ENCODE data around the gene MAK. TPM values are rescaled to one million over a fixed set of nuclear protein-coding genes. Genes with fewer than 3 reads are reported as not detected.

The MAK gene
- total and polyA plus RNA-seq, 2 of the 13 experiments (the other 11 are each of a cell fraction or from before 2014, with no cell fraction given): 0.04 TPM; not detected in 1

GRCh38 chr6:10722820-10723566 is 115.3 kb downstream of the MAK start, which contains the start of gene TMEM14C (continued):
- TF ChIP-seq TBX3 (IDR thresholded peaks at IDR 0.05; ENCODE audit: borderline replicate concordance) (peak; percentile 75; the same call in 1 of the 2 replicates), ATF7 (IDR thresholded peaks at IDR 0.05) (no peak), ATF7 (CRISPR knock-in tag; IDR thresholded peaks at IDR 0.05) (peak; percentile 93), ZNF496 (CRISPR knock-in tag; IDR thresholded peaks at IDR 0.05; ENCODE audit: insufficient replicate concordance) (no peak), PHF21A (CRISPR knock-in tag; IDR thresholded peaks at IDR 0.05) (peak; percentile 90), U2AF1 (optimal IDR thresholded peaks at IDR 0.05; ENCODE audit: low read depth, low read length) (peak; percentile 46), WIZ (CRISPR knock-in tag; IDR thresholded peaks at IDR 0.05) (no peak; the same call in 1 of the 2 replicates), THAP8 (CRISPR knock-in tag; IDR thresholded peaks at IDR 0.05; ENCODE audit: borderline replicate concordance) (peak; percentile 57; the same call in 1 of the 2 replicates), CREB3 (CRISPR knock-in tag; IDR thresholded peaks at IDR 0.05) (no peak), ZNF816 (CRISPR knock-in tag; IDR thresholded peaks at IDR 0.05; ENCODE audit: borderline replicate concordance) (peak; percentile 69; the same call in 1 of the 2 replicates), PRDM4 (CRISPR knock-in tag; IDR thresholded peaks at IDR 0.05; ENCODE audit: borderline replicate concordance) (0 out of 2 replicates have a peak, but pooled peaks have one; percentile 25), XRCC5 (optimal IDR thresholded peaks at IDR 0.05; ENCODE audit: low read length) (peak; percentile 95), HIVEP1 (CRISPR knock-in tag; IDR thresholded peaks at IDR 0.05) (peak; percentile 98), FOXK1 (CRISPR knock-in tag; IDR thresholded peaks at IDR 0.05; ENCODE audit: borderline replicate concordance, low read depth) (peak; percentile 80; the same call in 1 of the 2 replicates), ZSCAN22 (CRISPR knock-in tag; IDR thresholded peaks at IDR 0.05) (peak; percentile 77; the same call in 1 of the 2 replicates), AGO1 (IDR thresholded peaks at IDR 0.05; ENCODE audit: low read depth, low read length, poor library complexity, severe bottlenecking) (peak; percentile 71), ZNF768 (CRISPR knock-in tag; IDR thresholded peaks at IDR 0.05) (peak; percentile 93), PCBP2 (optimal IDR thresholded peaks at IDR 0.05; ENCODE audit: low read depth, low read length, poor library complexity, severe bottlenecking) (no peak), NBN (conservative IDR thresholded peaks at IDR 0.05) (no peak), ZKSCAN8 (CRISPR knock-in tag; IDR thresholded peaks at IDR 0.05; ENCODE audit: borderline replicate concordance) (peak; percentile 75; the same call in 1 of the 2 replicates), BRCA1 (CRISPR knock-in tag; IDR thresholded peaks at IDR 0.05) (peak; percentile 89), POLR2AphosphoS2 (IDR thresholded peaks at IDR 0.05; ENCODE audit: low read depth, low read length) (0 out of 2 replicates have a peak, but pooled peaks have one; percentile 45), ZBTB20 (CRISPR knock-in tag; IDR thresholded peaks at IDR 0.05; ENCODE audit: borderline replicate concordance, low read depth) (peak; percentile 91), MXD3 (CRISPR knock-in tag; IDR thresholded peaks at IDR 0.05) (peak; percentile 84)
